Urinary bladder (tissue), 4 donors: ENCODE measurements around the gene IL13. TPM values are rescaled to one million over a fixed set of nuclear protein-coding genes. Genes with fewer than 3 reads are reported as not detected.
"Not testable (repeated sequence)": the region's sequence is repeated elsewhere in the genome, so short reads cannot be mapped to it uniquely, and the experiment has no call there.

Experiments
- DNase-seq: peaks from one replicate; pipeline ENCODE4 v3.0.0-alpha.2; 2015; ENCODE audit errors: extremely low spot score
- H3K27ac ChIP-seq: one replicate; pipeline ENCODE4 v1.5.1; 2013; ENCODE audit warnings: low read depth, mild to moderate bottlenecking, moderate library complexity
- H3K36me3 ChIP-seq: one replicate; pipeline ENCODE4 v1.6.1; 2013; ENCODE audit warnings: mild to moderate bottlenecking, moderate library complexity; ENCODE audit not compliant: insufficient read depth
- H3K4me1 ChIP-seq: one replicate; pipeline ENCODE4 v1.6.1; 2013; ENCODE audit warnings: mild to moderate bottlenecking, moderate library complexity; ENCODE audit not compliant: insufficient read depth
- H3K4me3 ChIP-seq: one replicate; pipeline ENCODE4 v1.5.1; 2013; ENCODE audit warnings: low read depth, low read length
- WGBS: extraction: QIAGEN DNeasy Blood & Tissue Kit; methylation state at CpG from one replicate; pipeline ENCODE4 v1.1.7; 2013; 5-methylcytosine and 5-hydroxymethylcytosine counted together
- polyA plus RNA-seq: library from polyadenylated mRNA; stranded (reverse); fragments of 200-250 nt; gene quantifications from one replicate; pipeline ENCODE4 v1.2.3, GENCODE V29; 2013
- total RNA-seq: library from RNA; depleted of rRNA; stranded (reverse); fragments of >200 nt; gene quantifications from one replicate; pipeline ENCODE4 v1.2.3, GENCODE V29; 2014
- donor health status: healthy with polysubstance abuse.
- donor health status: healthy.

The IL13 gene
- total RNA-seq = not detected
- not detected for polyA plus RNA-seq

DNA sequence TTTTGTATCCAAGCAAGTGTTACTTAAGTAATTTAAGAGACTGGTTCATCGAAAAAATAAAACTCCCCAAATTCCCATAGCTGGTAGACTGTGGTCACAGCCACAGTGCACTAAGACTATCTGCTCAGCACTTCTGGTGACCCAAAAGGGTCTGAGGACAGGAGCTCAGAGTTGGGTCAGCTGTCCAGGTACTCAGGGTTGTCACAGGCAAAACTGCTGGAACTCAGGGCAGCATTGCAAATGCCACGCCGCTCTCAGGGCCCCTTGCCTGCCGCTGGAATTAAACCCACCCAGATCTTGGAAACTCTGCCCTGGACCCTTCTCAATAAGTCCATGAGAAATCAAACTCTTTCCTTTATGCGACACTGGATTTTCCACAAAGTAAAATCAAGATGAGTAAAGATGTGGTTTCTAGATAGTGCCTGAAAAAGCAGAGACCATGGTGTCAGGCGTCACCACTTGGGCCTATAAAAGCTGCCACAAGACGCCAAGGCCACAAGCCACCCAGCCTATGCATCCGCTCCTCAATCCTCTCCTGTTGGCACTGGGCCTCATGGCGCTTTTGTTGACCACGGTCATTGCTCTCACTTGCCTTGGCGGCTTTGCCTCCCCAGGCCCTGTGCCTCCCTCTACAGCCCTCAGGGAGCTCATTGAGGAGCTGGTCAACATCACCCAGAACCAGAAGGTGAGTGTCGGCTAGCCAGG is at the start of gene IL13:
IL13 (plus strand) TSS at position 498 of the 705 bp plus-strand sequence; CDS start at position 512, 14 bp downstream.
- no peak within 1 kb of the TSS for H3K4me3 ChIP-seq
- no peaks in the 10 kb centered on the region for H3K36me3 ChIP-seq
- 96% methylated on average over 12 of the region's 12 CpGs for WGBS
- H3K4me1 ChIP-seq = peaks cover 2% of the 10 kb centered on the region
- H3K27ac ChIP-seq = no peak within 1 kb of the TSS
- no peak for DNase-seq

GRCh38 chr5:132611965-132612364 is 46.0 kb upstream of the IL13 start:
- Histone ChIP-seq H3K27ac (no peak overlapping the region), H3K4me1 (no peaks in the 10 kb centered on the region), H3K4me3 (no peak overlapping the region), H3K36me3 (peaks cover 10% of the 10 kb centered on the region)
- WGBS = 92% methylated on average over 2 of the region's 2 CpGs
- DNase-seq = no peak

GRCh38 chr5:132612846-132613245 is 45.1 kb upstream of the IL13 start:
- Histone ChIP-seq H3K4me1 (no peaks in the 10 kb centered on the region), H3K4me3 (no peak overlapping the region), H3K27ac (no peak overlapping the region), H3K36me3 (peaks cover 10% of the 10 kb centered on the region)
- 56% methylated on average over 1 of the region's 1 CpG for WGBS
- DNase-seq = no peak

DNA sequence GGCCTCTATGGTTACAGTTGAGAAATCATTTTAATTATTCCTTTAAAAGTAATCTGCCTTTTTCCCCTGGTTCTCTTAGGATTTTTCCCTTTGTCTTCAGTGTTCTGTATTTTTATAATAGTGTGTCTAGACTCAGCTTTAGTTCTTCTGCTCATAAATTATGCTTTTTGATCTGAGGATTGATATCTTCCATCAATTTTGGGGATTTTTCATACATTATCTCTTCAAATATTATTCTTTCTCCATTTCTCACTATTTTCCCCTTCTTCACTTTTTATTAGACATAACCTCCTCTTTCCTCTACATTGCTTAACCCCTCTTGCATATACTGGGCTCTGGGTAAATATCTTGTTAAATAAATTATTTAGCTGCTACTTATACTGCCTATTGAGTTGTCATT is 36.3 kb upstream of the IL13 start:
- Histone ChIP-seq H3K27ac (no peak overlapping the region), H3K4me3 (no peak overlapping the region), H3K36me3 (peaks cover 1% of the 10 kb centered on the region), H3K4me1 (no peaks in the 10 kb centered on the region)
- no peak for DNase-seq

DNA sequence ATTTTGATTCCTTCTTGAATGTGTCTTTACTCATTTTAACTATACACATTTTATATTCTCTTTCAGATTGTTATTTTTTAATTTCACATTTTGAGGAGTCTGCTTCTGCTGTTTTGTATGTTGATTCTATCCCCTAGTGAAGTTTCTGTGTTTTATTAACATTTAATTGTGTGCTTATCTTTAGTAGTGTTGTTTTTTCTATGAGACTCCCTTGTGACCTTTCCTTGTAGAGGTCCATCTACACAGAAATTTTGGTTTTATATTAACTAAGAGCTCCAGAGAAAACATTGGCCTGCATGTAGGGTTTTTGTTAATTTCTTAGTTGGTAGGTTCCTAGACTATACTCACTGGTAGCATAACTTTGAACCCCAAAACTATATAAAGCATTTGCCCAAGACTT is 35.4 kb upstream of the IL13 start:
- no peak overlapping the region for H3K4me3 ChIP-seq
- no peak overlapping the region for H3K27ac ChIP-seq
- H3K4me1 ChIP-seq = no peaks in the 10 kb centered on the region
- peaks cover 2% of the 10 kb centered on the region for H3K36me3 ChIP-seq
- DNase-seq = no peak

DNA sequence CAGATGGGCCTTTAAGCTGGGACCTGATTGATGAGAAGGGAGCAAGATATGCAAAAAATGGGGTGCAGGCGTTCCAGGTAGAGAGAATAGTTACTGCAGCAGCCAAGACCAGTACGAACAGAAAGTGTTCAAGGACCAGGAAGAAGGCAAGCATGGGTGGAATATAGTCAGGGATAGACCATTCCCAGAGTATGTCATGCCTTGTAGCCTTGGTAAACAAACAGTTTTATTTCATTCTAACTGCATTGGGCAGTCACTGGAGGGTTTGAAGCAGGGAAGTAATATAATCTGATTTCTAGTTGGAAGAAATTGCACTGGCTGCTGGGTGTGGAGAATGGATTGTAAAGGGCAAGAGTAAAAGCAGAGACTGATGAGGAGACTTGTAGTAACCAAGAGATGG is 30.5 kb upstream of the IL13 start:
- Histone ChIP-seq H3K36me3 (peaks cover 2% of the 10 kb centered on the region), H3K27ac (no peak overlapping the region), H3K4me3 (no peak overlapping the region), H3K4me1 (no peaks in the 10 kb centered on the region)
- no peak for DNase-seq
- WGBS = 94% methylated on average over 2 of the region's 2 CpGs

- no peaks in the 10 kb centered on the region for H3K4me1 ChIP-seq
- DNase-seq = no peak
- WGBS = 97% methylated on average over 2 of the region's 2 CpGs
- H3K27ac ChIP-seq = no peak overlapping the region
- no peak overlapping the region for H3K4me3 ChIP-seq
- peaks cover 2% of the 10 kb centered on the region for H3K36me3 ChIP-seq
Measured at GRCh38 chr5:132628814-132629213, 29.2 kb upstream of the IL13 start.

DNA sequence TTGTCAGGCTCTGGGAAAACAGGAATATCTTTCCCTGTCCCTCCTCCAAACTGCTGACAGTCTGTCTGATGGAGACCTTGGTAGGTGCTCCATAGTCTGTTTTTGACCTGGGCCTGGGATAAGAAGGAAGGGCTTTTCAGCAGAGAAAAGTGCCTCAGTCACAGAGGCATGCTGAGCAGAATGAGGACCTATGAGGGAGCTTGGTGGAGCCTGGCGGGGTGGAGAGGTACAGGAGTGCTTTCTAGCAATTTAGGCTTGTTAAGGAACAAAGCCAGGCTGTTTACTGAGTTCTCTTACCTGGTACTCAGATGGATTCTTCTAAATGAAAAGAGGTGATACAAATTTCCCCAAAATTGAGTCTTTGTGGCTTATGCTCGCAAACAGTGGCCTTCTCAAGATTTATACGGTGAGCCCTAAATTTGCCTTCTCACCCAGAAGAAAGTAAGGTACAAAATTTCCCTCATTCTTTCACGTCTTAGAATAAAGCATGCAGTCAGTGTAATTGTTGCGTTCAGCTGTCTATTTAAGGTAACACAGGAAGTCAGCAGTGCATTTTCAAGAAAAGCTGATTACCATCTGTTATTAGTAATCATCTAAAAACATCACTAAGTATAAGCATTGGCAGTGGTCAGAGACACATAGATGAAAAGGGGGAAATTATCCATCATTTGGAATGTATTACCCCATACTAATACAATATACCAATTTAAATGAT is 28.6 kb upstream of the IL13 start:
- peaks cover 2% of the 10 kb centered on the region for H3K36me3 ChIP-seq
- WGBS = 90% methylated on average over 5 of the region's 5 CpGs

GRCh38 chr5:132633587-132633986 is 24.4 kb upstream of the IL13 start:
- H3K36me3 ChIP-seq, H3K4me1 ChIP-seq, H3K4me3 ChIP-seq, H3K27ac ChIP-seq, DNase-seq: not testable (repeated sequence)
- WGBS = 93% methylated on average over 4 of the region's 4 CpGs

More for the DNA sequence above, 28.6 kb upstream of the IL13 start:
- H3K27ac ChIP-seq = no peak overlapping the region
- H3K4me1 ChIP-seq = no peaks in the 10 kb centered on the region
- no peak overlapping the region for H3K4me3 ChIP-seq
- no peak for DNase-seq

GRCh38 chr5:132635873-132636272 is 22.1 kb upstream of the IL13 start:
- H3K36me3 ChIP-seq = peaks cover 4% of the 10 kb centered on the region
- no peak for DNase-seq
- WGBS = 83% methylated on average over 4 of the region's 4 CpGs

GRCh38 chr5:132637241-132637640 is 20.7 kb upstream of the IL13 start:
- Histone ChIP-seq H3K36me3 (peaks cover 4% of the 10 kb centered on the region), H3K4me1 (no peaks in the 10 kb centered on the region), H3K4me3 (no peak overlapping the region), H3K27ac (no peak overlapping the region)
- WGBS = 93% methylated on average over 4 of the region's 4 CpGs
- DNase-seq = no peak

More at GRCh38 chr5:132635873-132636272, 22.1 kb upstream of the IL13 start:
- Histone ChIP-seq H3K4me1 (no peaks in the 10 kb centered on the region), H3K4me3 (no peak overlapping the region), H3K27ac (no peak overlapping the region)

DNA sequence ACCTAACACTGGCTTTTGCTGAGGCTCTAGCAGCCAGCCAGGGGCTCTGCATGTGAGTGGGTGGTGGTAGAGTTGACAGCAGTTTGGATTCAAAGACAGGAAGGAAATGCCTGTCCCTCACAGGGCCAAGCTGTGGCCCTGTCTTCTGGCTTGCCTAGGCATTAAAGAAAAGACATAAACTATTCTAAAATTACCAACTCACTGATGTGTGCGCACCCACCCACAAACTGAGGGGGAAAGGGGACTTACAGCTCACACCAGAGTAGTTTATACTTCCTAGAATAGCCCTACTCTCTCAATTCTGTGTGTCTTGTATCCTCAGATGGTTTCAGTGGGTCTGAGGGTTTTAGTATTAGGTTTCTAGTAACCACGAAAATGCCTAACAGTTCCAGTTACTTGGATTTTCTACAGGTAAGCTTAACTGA is 18.3 kb upstream of the IL13 start:
- H3K36me3 ChIP-seq = peaks cover 4% of the 10 kb centered on the region
- no peaks in the 10 kb centered on the region for H3K4me1 ChIP-seq
- H3K4me3 ChIP-seq = no peak overlapping the region
- no peak overlapping the region for H3K27ac ChIP-seq
- WGBS = 90% methylated on average over 2 of the region's 2 CpGs
- DNase-seq = no peak

DNA sequence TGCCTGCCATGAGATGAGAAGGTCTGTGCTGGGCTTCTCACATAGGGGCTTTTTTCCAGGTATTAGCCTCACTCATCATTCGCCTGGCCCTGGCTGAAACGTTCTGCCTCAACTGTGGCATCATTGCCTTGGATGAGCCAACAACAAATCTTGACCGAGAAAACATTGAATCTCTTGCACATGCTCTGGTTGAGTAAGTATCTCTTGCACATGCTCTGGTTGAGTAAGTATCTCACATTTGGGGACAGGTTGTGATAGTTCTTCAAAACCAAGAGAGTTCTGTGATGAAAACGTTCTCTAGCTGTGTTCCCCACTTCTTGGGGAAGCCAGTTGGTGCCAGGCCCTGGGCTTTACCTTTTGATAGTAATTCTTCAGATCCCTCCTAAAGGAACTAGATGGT is 17.4 kb upstream of the IL13 start:
- peaks cover 4% of the 10 kb centered on the region for H3K36me3 ChIP-seq
- 92% methylated on average over 4 of the region's 4 CpGs for WGBS

DNA sequence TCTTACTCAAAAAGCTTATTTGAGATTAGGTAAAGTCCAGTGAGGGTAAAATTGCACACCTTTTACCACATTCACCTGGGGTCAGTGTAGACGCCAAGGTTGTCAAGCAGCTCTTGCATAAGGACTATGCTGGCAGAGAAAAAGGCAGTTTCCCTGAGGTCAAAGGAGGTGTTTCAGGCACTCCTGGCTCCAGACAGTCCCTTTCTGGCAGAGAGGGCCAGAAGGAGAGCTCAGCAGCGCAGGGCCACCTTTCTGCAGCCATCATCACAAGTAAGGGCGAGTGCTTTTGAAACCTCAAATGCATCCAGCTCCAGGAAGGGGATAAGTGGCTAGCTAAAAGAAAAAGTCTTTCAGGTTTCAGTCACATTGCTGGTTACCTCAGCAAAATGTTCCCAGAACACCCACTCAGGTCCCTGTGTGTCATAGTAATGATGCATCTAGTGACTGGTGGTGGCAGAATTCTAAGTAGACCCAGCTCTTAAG is 16.7 kb upstream of the IL13 start:
- H3K36me3 ChIP-seq = peaks cover 2% of the 10 kb centered on the region
- no peak overlapping the region for H3K27ac ChIP-seq
- WGBS = 94% methylated on average over 3 of the region's 3 CpGs

More for the DNA sequence above, 17.4 kb upstream of the IL13 start:
- H3K4me1 ChIP-seq = no peaks in the 10 kb centered on the region
- no peak overlapping the region for H3K27ac ChIP-seq
- no peak for DNase-seq
- no peak overlapping the region for H3K4me3 ChIP-seq

More for the DNA sequence above, 16.7 kb upstream of the IL13 start:
- Histone ChIP-seq H3K4me3 (no peak overlapping the region), H3K4me1 (no peaks in the 10 kb centered on the region)
- DNase-seq = no peak
